ENCODE data around the gene USP17L13.
"Not testable (repeated sequence)": the region's sequence is repeated elsewhere in the genome, so short reads cannot be mapped to it uniquely, and the experiment has no call there.

USP17L13 gene

DNA sequence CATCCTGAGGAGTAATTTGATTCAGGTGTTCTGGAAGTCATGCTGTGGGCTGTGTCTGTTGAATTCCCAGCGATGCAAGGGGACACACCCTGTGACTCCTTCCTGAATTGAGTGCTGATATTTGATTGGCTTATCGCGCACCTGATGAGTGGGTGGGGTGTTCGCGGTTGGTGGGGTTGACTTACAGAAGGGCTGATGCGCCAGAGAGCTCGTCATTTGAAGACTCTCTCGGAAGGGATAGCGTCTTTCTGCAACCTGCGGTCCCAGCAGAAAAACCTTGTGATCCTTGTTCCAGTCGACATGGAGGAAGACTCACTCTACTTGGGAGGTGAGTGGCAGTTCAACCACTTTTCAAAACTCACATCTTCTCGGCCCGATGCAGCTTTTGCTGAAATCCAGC lies 4.8 kb upstream of the USP17L13 start, which contains the start of gene USP17L12:
TSS of gene USP17L12 (plus strand) at position 301 of the 400 bp plus-strand sequence. CDS start at position 301, 0 bp downstream.
- not testable (repeated sequence) for H3K36me3 ChIP-seq (ENCODE audit: control insufficient read depth in 1 of 2, insufficient read depth in 2 of 2, low read length in 2 of 2); H2BK12ac ChIP-seq (ENCODE audit: low read length); H4K8ac ChIP-seq (ENCODE audit: low read depth, low read length); H3K18ac ChIP-seq (ENCODE audit: low read length); H4K91ac ChIP-seq (ENCODE audit: low read depth, low read length); H2AFZ ChIP-seq (ENCODE audit: insufficient read depth, low read length, poor library complexity); DNase-seq; H4K12ac ChIP-seq (ENCODE audit: low read depth, low read length); H3K79me1 ChIP-seq (ENCODE audit: low read length); H3K23ac ChIP-seq (ENCODE audit: low read length); H3K14ac ChIP-seq (ENCODE audit: low read length); H2BK120ac ChIP-seq (ENCODE audit: insufficient read depth, low read length, poor library complexity); H3K4me2 ChIP-seq (ENCODE audit: low read length); H3K9me3 ChIP-seq (ENCODE audit: insufficient read depth, low read depth, low read length); H3K4ac ChIP-seq (ENCODE audit: low read depth, low read length); H2AK5ac ChIP-seq (ENCODE audit: low read length); H3K79me2 ChIP-seq (ENCODE audit: control insufficient read depth, insufficient read depth, low read length, poor library complexity); H3K27ac ChIP-seq (ENCODE audit: low read depth, low read length); H2BK5ac ChIP-seq (ENCODE audit: low read depth, low read length, poor library complexity); H3K27me3 ChIP-seq (ENCODE audit: insufficient read depth, low read length); H3K4me3 ChIP-seq (ENCODE audit: low read depth, low read length); H3K4me1 ChIP-seq (ENCODE audit: control insufficient read depth in 1 of 2, insufficient read depth in 2 of 2, low read length in 2 of 2); H3K9ac ChIP-seq (ENCODE audit: low read length)
- no CpG with 5 or more reads among the region's 13 CpGs for WGBS (ENCODE audit: extremely low coverage, insufficient coverage, insufficient read length)

DNA sequence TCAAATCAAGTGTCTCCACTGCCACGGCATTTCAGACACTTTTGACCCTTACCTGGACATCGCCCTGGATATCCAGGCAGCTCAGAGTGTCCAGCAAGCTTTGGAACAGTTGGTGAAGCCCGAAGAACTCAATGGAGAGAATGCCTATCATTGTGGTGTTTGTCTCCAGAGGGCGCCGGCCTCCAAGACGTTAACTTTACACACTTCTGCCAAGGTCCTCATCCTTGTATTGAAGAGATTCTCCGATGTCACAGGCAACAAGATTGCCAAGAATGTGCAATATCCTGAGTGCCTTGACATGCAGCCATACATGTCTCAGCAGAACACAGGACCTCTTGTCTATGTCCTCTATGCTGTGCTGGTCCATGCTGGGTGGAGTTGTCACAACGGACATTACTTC lies 5.6 kb downstream of the USP17L13 start:
- H2BK120ac ChIP-seq (ENCODE audit: insufficient read depth, low read length, poor library complexity); H3K4me1 ChIP-seq (ENCODE audit: control insufficient read depth in 1 of 2, insufficient read depth in 2 of 2, low read length in 2 of 2); H3K18ac ChIP-seq (ENCODE audit: low read length); H3K14ac ChIP-seq (ENCODE audit: low read length); H4K12ac ChIP-seq (ENCODE audit: low read depth, low read length); H3K27ac ChIP-seq (ENCODE audit: low read depth, low read length); H3K9ac ChIP-seq (ENCODE audit: low read length); H3K23ac ChIP-seq (ENCODE audit: low read length); H2AFZ ChIP-seq (ENCODE audit: insufficient read depth, low read length, poor library complexity); H3K27me3 ChIP-seq (ENCODE audit: insufficient read depth, low read length); H3K4me2 ChIP-seq (ENCODE audit: low read length); H4K8ac ChIP-seq (ENCODE audit: low read depth, low read length); H3K4me3 ChIP-seq (ENCODE audit: low read depth, low read length); H3K36me3 ChIP-seq (ENCODE audit: control insufficient read depth in 1 of 2, insufficient read depth in 2 of 2, low read length in 2 of 2); H3K79me2 ChIP-seq (ENCODE audit: control insufficient read depth, insufficient read depth, low read length, poor library complexity); DNase-seq; H3K9me3 ChIP-seq (ENCODE audit: insufficient read depth, low read depth, low read length); H2BK5ac ChIP-seq (ENCODE audit: low read depth, low read length, poor library complexity); H3K4ac ChIP-seq (ENCODE audit: low read depth, low read length); H2AK5ac ChIP-seq (ENCODE audit: low read length); H4K91ac ChIP-seq (ENCODE audit: low read depth, low read length); H2BK12ac ChIP-seq (ENCODE audit: low read length); H3K79me1 ChIP-seq (ENCODE audit: low read length): not testable (repeated sequence)
- no CpG with 5 or more reads among the region's 8 CpGs for WGBS (ENCODE audit: extremely low coverage, insufficient coverage, insufficient read length)

DNA sequence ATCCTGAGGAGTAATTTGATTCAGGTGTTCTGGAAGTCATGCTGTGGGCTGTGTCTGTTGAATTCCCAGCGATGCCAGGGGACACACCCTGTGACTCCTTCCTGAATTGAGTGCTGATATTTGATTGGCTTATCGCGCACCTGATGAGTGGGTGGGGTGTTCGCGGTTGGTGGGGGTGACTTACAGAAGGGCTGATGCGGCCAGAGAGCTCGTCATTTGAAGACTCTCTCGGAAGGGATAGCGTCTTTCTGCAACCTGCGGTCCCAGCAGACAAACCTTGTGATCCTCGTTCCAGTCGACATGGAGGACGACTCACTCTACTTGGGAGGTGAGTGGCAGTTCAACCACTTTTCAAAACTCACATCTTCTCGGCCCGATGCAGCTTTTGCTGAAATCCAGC lies 9.4 kb downstream of the USP17L13 start, which contains the start of gene USP17L15:
TSS of gene USP17L15 (plus strand) at position 301 of the 400 bp plus-strand sequence. CDS start at position 301, 0 bp downstream.
- not testable (repeated sequence) for H3K4me1 ChIP-seq (ENCODE audit: control insufficient read depth in 1 of 2, insufficient read depth in 2 of 2, low read length in 2 of 2); H3K4ac ChIP-seq (ENCODE audit: low read depth, low read length); H3K4me3 ChIP-seq (ENCODE audit: low read depth, low read length); H2BK5ac ChIP-seq (ENCODE audit: low read depth, low read length, poor library complexity); H3K9ac ChIP-seq (ENCODE audit: low read length); H2BK120ac ChIP-seq (ENCODE audit: insufficient read depth, low read length, poor library complexity); H2BK12ac ChIP-seq (ENCODE audit: low read length); H3K23ac ChIP-seq (ENCODE audit: low read length); H3K27ac ChIP-seq (ENCODE audit: low read depth, low read length); H3K79me1 ChIP-seq (ENCODE audit: low read length); H3K36me3 ChIP-seq (ENCODE audit: control insufficient read depth in 1 of 2, insufficient read depth in 2 of 2, low read length in 2 of 2); H3K14ac ChIP-seq (ENCODE audit: low read length); H2AK5ac ChIP-seq (ENCODE audit: low read length); H3K4me2 ChIP-seq (ENCODE audit: low read length); H4K12ac ChIP-seq (ENCODE audit: low read depth, low read length); H3K9me3 ChIP-seq (ENCODE audit: insufficient read depth, low read depth, low read length); H3K79me2 ChIP-seq (ENCODE audit: control insufficient read depth, insufficient read depth, low read length, poor library complexity); H3K27me3 ChIP-seq (ENCODE audit: insufficient read depth, low read length); H4K8ac ChIP-seq (ENCODE audit: low read depth, low read length); H3K18ac ChIP-seq (ENCODE audit: low read length); DNase-seq; H4K91ac ChIP-seq (ENCODE audit: low read depth, low read length); H2AFZ ChIP-seq (ENCODE audit: insufficient read depth, low read length, poor library complexity)
- no CpG with 5 or more reads among the region's 15 CpGs for WGBS (ENCODE audit: extremely low coverage, insufficient coverage, insufficient read length)

DNA sequence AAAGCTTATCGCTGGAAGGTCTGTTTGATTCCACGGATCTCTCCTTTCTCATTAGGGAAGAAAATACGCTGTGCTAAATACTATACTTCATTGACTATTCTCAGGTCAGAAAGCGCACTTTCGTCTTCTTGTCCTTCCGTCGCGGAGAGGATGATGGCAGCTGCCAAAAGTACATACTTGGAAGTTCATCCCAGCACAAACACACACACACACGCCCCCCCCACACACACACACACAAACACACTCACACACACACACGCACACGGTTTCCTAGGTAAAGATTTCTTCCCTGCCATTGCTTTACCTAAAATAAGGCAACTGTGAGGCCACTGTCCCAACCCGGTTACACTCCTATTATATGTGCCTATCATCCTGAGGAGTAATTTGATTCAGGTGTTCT lies 13.8 kb downstream of the USP17L13 start:
- not testable (repeated sequence) for H3K9me3 ChIP-seq (ENCODE audit: insufficient read depth, low read depth, low read length); H2AK5ac ChIP-seq (ENCODE audit: low read length); H3K36me3 ChIP-seq (ENCODE audit: control insufficient read depth in 1 of 2, insufficient read depth in 2 of 2, low read length in 2 of 2); H3K18ac ChIP-seq (ENCODE audit: low read length); H4K91ac ChIP-seq (ENCODE audit: low read depth, low read length); H3K27ac ChIP-seq (ENCODE audit: low read depth, low read length); H3K4me2 ChIP-seq (ENCODE audit: low read length); H3K79me2 ChIP-seq (ENCODE audit: control insufficient read depth, insufficient read depth, low read length, poor library complexity); H3K4ac ChIP-seq (ENCODE audit: low read depth, low read length); H3K23ac ChIP-seq (ENCODE audit: low read length); H3K79me1 ChIP-seq (ENCODE audit: low read length); H3K27me3 ChIP-seq (ENCODE audit: insufficient read depth, low read length); H3K4me1 ChIP-seq (ENCODE audit: control insufficient read depth in 1 of 2, insufficient read depth in 2 of 2, low read length in 2 of 2); H3K9ac ChIP-seq (ENCODE audit: low read length); H4K8ac ChIP-seq (ENCODE audit: low read depth, low read length); H4K12ac ChIP-seq (ENCODE audit: low read depth, low read length); H2BK120ac ChIP-seq (ENCODE audit: insufficient read depth, low read length, poor library complexity); H2AFZ ChIP-seq (ENCODE audit: insufficient read depth, low read length, poor library complexity); H3K14ac ChIP-seq (ENCODE audit: low read length); H2BK12ac ChIP-seq (ENCODE audit: low read length); H2BK5ac ChIP-seq (ENCODE audit: low read depth, low read length, poor library complexity)
- DNase-seq, result peak; percentile 0
- H3K4me3 ChIP-seq (ENCODE audit: low read depth, low read length), result peak overlapping the region; percentile 21
- WGBS (ENCODE audit: extremely low coverage, insufficient coverage, insufficient read length), result 100% methylated on average over 2 of the region's 12 CpGs
